Endothelial cell of umbilical vein (primary cell): ENCODE results near the gene FADS2. TPM values are rescaled to one million over a fixed set of nuclear protein-coding genes. Genes with fewer than 3 reads are reported as not detected.
A peak's percentile ranks its signal among the peaks of the same experiment; 100 is the strongest.

ENCODE experiments used
- BruUV-seq: library from RNA; stranded (reverse); fragments of 400-500 nt; replicated peaks from 2 replicates; lab custom pipeline; 2021; lab: Mats Ljungman, UMichigan
- CTCF ChIA-PET: fragments of 300-600, 350-600 bp; sonication (Branson Sonifier 250); formaldehyde crosslinking; loops from one replicate; lab custom pipeline; 2021; ENCODE audit warnings: antibody characterized with exemption, inconsistent platforms; lab: Charles Lee
- POLR2A ChIA-PET: fragments of 300-600, 350-600 bp; sonication (Branson Sonifier 250); formaldehyde crosslinking; loops from one replicate; lab custom pipeline; 2021; ENCODE audit warnings: antibody characterized with exemption, inconsistent platforms; lab: Charles Lee
- DNase-seq: peaks from one replicate; pipeline ENCODE4 v3.0.0-alpha.2; 2011; ENCODE audit warnings: low read depth, low spot score
- FAIRE-seq: peaks from 2 replicates; lab custom pipeline; 2011; peaks lifted over from hg19 to GRCh38; lab: Jason Lieb, UNC
- H2AFZ ChIP-seq: 2 replicates; pipeline ENCODE4 v1.6.0; 2012; ENCODE audit warnings: low read depth, low read length, control low read depth, inconsistent platforms
- H3K27ac ChIP-seq: 2 replicates; pipeline ENCODE4 v1.5.1; 2011; ENCODE audit warnings: low read depth, mild to moderate bottlenecking, control low read depth, low read length, moderate library complexity; ENCODE audit not compliant: insufficient read depth
- H3K27me3 ChIP-seq, 2 experiments: 2 replicates each; pipeline versions ENCODE4 v1.6.0 to v1.6.1; 2011; ENCODE audit warnings: low read length in 2 of 2, mixed read lengths in 1 of 2; ENCODE audit not compliant: control insufficient read depth in 2 of 2, insufficient read depth in 2 of 2
- H3K36me3 ChIP-seq, 2 experiments: 2 replicates in 1 of 2; 3 replicates in 1 of 2; pipeline ENCODE4 v1.5.1; 2011; ENCODE audit warnings: low read length in 2 of 2, mild to moderate bottlenecking in 1 of 2, moderate library complexity in 1 of 2; ENCODE audit not compliant: control insufficient read depth in 2 of 2, insufficient read depth in 2 of 2; ENCODE audit errors: extremely low read depth in 1 of 2
- H3K4me1 ChIP-seq: 3 replicates; pipeline ENCODE4 v1.5.1; 2011; ENCODE audit warnings: mild to moderate bottlenecking, low read length; ENCODE audit not compliant: control insufficient read depth, insufficient read depth; ENCODE audit errors: extremely low read depth
- H3K4me2 ChIP-seq: 2 replicates; pipeline ENCODE4 v1.6.1; 2011; ENCODE audit warnings: low read length, control low read depth, mixed read lengths; ENCODE audit not compliant: insufficient read depth
- H3K4me3 ChIP-seq, 3 experiments: fragments of 200-600 bp in 1 of 3; sonication (generic), shearing (Covaris generic) in 1 of 3; replicated peaks in 1 of 3; 2 replicates each; pipeline ENCODE4 v1.5.1; 2011 to 2016; ENCODE audit warnings: control low read depth in 3 of 3, low read length in 3 of 3, mild to moderate bottlenecking in 2 of 3, inconsistent platforms in 1 of 3, low read depth in 1 of 3, moderate library complexity in 1 of 3; ENCODE audit not compliant: insufficient read depth in 1 of 3
- H3K79me2 ChIP-seq: 2 replicates; pipeline ENCODE4 v1.6.0; 2012; ENCODE audit warnings: low read length, inconsistent platforms; ENCODE audit not compliant: control insufficient read depth, insufficient read depth
- H3K9ac ChIP-seq: replicated peaks from 2 replicates; pipeline ENCODE3; 2011; ENCODE audit warnings: low read length, control low read depth; ENCODE audit not compliant: insufficient read depth; ENCODE audit errors: extremely low read depth
- H3K9me1 ChIP-seq: replicated peaks from 3 replicates; pipeline ENCODE4 v1.6.0; 2011; ENCODE audit warnings: mild to moderate bottlenecking, low read length; ENCODE audit not compliant: control insufficient read depth, insufficient read depth; ENCODE audit errors: extremely low read depth
- H3K9me3 ChIP-seq: replicated peaks from 2 replicates; pipeline ENCODE4 v1.5.1; 2012; ENCODE audit warnings: low read length, inconsistent platforms; ENCODE audit not compliant: control insufficient read depth, insufficient read depth
- H4K20me1 ChIP-seq: replicated peaks from 2 replicates; pipeline ENCODE3; 2011; ENCODE audit warnings: mild to moderate bottlenecking, low read length; ENCODE audit not compliant: control insufficient read depth, insufficient read depth; ENCODE audit errors: extremely low read depth
- EZH2 ChIP-seq: IDR thresholded peaks from 2 replicates; pipeline ENCODE4 v1.6.1; 2012; ENCODE audit warnings: borderline replicate concordance, low read depth, mild to moderate bottlenecking, moderate library complexity, low read length, inconsistent platforms; ENCODE audit not compliant: severe bottlenecking
- FOS ChIP-seq: IDR thresholded peaks from 2 replicates; pipeline ENCODE4 v1.6.1; 2011; ENCODE audit warnings: mild to moderate bottlenecking, low read length, moderate library complexity, borderline replicate concordance; ENCODE audit not compliant: insufficient read depth
- POLR2A ChIP-seq: IDR thresholded peaks from 2 replicates; pipeline ENCODE4 v1.6.1; 2012; ENCODE audit warnings: low read depth, mild to moderate bottlenecking, control low read depth, low read length
- POLR2AphosphoS5 ChIP-seq: IDR thresholded peaks from 2 replicates; pipeline ENCODE4 v1.6.1; 2012; ENCODE audit warnings: low read depth, mild to moderate bottlenecking, control low read depth, low read length, moderate library complexity; ENCODE audit not compliant: insufficient read depth
- dilution Hi-C: fragments of 300-500 bp; cut with MboI; formaldehyde crosslinking; loops from one replicate; pipeline ENCODE4 v1.15.0; 2019; ENCODE audit warnings: low sequenced_read_pairs; ENCODE audit not compliant: extremely low pct_ligation_motif_present
- intact Hi-C: fragments of 100-400 bp; cut with micrococcal nuclease; formaldehyde crosslinking; loops from one replicate; pipeline ENCODE4 v1.10.0; 2022
- polyA plus RNA-seq, 4 experiments: library from polyadenylated mRNA; depleted of rRNA in 3 of 4; stranded (reverse) in 3 of 4; unstranded in 1 of 4; fragments of >200 nt; gene quantifications; 2 replicates each; pipeline versions ENCODE4 v1.2.1 to v1.2.3, GENCODE V29; 2011 to 2012; ENCODE audit warnings: missing spikeins in 1 of 4
- total RNA-seq: library from RNA; stranded (reverse); gene quantifications from 2 replicates; pipeline ENCODE4 v1.2.3, GENCODE V29; 2021
- TF ChIP-seq, protein P1 (sequence below): IDR thresholded peaks from 2 replicates; pipeline ENCODE4 v1.6.1; 2011; ENCODE audit not compliant: insufficient read depth, insufficient read length
- TF ChIP-seq, protein P2 (sequence below), 2 donors: IDR thresholded peaks; 1 replicate in 1 of 2; 2 replicates in 1 of 2; pipeline ENCODE4 v1.5.1; 2011; ENCODE audit warnings: low read length in 2 of 2, mild to moderate bottlenecking in 2 of 2, moderate library complexity in 2 of 2, control low read depth in 1 of 2, inconsistent platforms in 1 of 2, low read depth in 1 of 2; ENCODE audit not compliant: insufficient read depth in 1 of 2; ENCODE audit errors: extremely low read depth in 1 of 2

The FADS2 gene
- total and polyA plus RNA-seq, 2 donors (not counting 3 experiments of a cell fraction or from before 2014, with no cell fraction given) = 668 to 898 TPM

GRCh38 chr11:61869708-61870451 is 41.8 kb downstream of the FADS2 start:
- Histone ChIP-seq H3K4me1 (peaks cover 9% of the 10 kb centered on the region), H3K4me3 (no peak overlapping the region), H3K9me3 (no peaks in the 10 kb centered on the region), H3K27me3 (no peaks in the 10 kb centered on the region), H3K36me3 (peaks cover 4 to 5% of the 10 kb centered on the region in 2 experiments), H2AFZ (no peak overlapping the region), H4K20me1 (no peaks in the 10 kb centered on the region), H3K79me2 (no peaks in the 10 kb centered on the region), H3K9ac (no peak overlapping the region), H3K27ac (no peak overlapping the region), H3K4me2 (no peak overlapping the region), H3K9me1 (no peaks in the 10 kb centered on the region)
- dilution Hi-C loops (no loop called here), intact Hi-C loops (no loop called here)
- ChIA-PET CTCF (interaction anchor here (0.8 to 6.6 kb wide), 16 partner anchors 11 to 238 kb away, joined by 3 to 127 read pairs (median 15); no protein-coding TSS in a partner anchor), POLR2A (interaction anchor here (0.6 kb wide), 1 partner anchor 35 kb away, joined by 5 read pairs; no protein-coding TSS in a partner anchor)
- DNase-seq = no peak
- no peak for TF ChIP-seq FOS
- TF ChIP-seq, protein P1, sequence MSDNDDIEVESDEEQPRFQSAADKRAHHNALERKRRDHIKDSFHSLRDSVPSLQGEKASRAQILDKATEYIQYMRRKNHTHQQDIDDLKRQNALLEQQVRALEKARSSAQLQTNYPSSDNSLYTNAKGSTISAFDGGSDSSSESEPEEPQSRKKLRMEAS = no peak
- FAIRE-seq = no peak
- no TSS peak for BruUV-seq

- Histone ChIP-seq H3K4me3 (no peak overlapping the region), H3K36me3 (peaks cover 0 to under 1% of the 10 kb centered on the region in 2 experiments), H3K4me1 (peaks cover 12% of the 10 kb centered on the region), H4K20me1 (no peaks in the 10 kb centered on the region), H3K9me1 (no peaks in the 10 kb centered on the region), H3K27ac (no peak overlapping the region), H2AFZ (no peak overlapping the region), H3K79me2 (no peaks in the 10 kb centered on the region), H3K4me2 (no peak overlapping the region), H3K27me3 (no peaks in the 10 kb centered on the region), H3K9me3 (no peaks in the 10 kb centered on the region), H3K9ac (no peak overlapping the region)
- TF ChIP-seq, protein P2, sequence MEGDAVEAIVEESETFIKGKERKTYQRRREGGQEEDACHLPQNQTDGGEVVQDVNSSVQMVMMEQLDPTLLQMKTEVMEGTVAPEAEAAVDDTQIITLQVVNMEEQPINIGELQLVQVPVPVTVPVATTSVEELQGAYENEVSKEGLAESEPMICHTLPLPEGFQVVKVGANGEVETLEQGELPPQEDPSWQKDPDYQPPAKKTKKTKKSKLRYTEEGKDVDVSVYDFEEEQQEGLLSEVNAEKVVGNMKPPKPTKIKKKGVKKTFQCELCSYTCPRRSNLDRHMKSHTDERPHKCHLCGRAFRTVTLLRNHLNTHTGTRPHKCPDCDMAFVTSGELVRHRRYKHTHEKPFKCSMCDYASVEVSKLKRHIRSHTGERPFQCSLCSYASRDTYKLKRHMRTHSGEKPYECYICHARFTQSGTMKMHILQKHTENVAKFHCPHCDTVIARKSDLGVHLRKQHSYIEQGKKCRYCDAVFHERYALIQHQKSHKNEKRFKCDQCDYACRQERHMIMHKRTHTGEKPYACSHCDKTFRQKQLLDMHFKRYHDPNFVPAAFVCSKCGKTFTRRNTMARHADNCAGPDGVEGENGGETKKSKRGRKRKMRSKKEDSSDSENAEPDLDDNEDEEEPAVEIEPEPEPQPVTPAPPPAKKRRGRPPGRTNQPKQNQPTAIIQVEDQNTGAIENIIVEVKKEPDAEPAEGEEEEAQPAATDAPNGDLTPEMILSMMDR (IDR thresholded peaks at IDR 0.05; ENCODE audit: extremely low read depth in 1 of 2, insufficient read depth in 1 of 2, low read depth in 1 of 2, low read length in 2 of 2) = no peak
- TF ChIP-seq POLR2AphosphoS5 (no peak), EZH2 (no peak), POLR2A (no peak)
- DNase-seq (no peak), FAIRE-seq (no peak)
- intact Hi-C loops (loop anchor here (1.0 kb wide), 6 partner anchors 18 to 238 kb away; no protein-coding TSS in a partner anchor), dilution Hi-C loops (no loop called here)
- POLR2A ChIA-PET = no interaction called here
- CTCF ChIA-PET = interaction anchor here (0.8 to 6.6 kb wide), 22 partner anchors 10 to 242 kb away, joined by 3 to 127 read pairs (median 6); no protein-coding TSS in a partner anchor
- BruUV-seq = TSS peak; percentile 19
Measured at GRCh38 chr11:61870541-61871031, 42.5 kb downstream of the FADS2 start.
